IPS-11a (cell line): ENCODE data around the gene KCTD20.

Source experiments
- H3K4me3 ChIP-seq: one replicate; pipeline ENCODE4 v1.5.1; 2013; ENCODE audit warnings: low read depth, low read length, control low read depth

KCTD20 gene

DNA sequence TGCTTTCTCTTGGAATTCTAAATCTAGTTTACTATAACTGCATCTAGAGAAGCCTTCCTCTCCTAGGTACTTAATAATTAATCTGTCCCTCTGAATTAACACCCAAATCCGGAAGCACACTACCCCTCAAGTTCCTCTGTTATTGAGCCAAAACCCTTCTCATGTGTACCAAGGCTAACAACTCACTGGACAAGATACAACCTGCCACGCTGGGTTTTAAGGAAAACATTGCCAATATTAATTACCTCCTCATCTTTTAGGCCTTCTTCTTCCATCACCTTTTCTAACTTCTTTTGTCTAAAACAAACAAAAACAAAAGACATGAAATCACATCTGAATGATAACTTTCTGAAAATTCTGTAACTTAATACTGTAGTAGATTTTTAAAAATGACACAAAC, 82.5 kb downstream of the KCTD20 start:
- no peak overlapping the region for H3K4me3 ChIP-seq

DNA sequence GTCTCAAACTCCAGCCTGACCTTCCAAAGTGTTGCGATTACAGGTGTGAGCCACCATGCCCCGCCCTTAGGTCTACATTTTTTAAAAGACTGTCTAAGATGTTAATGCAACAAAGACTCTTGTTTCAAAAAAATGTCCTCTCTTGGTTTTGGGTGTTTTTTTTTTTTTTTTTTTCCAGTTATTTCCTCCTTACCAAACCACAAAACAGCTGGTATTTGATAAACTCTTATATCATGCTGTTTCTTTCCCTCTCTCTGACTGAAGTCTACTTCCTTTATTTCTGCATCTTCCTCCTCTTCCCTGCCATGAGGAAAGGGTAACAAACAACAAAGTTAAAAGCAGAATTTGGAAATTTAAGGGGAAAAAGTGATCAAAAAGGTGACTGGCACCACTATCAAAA, 83.3 kb downstream of the KCTD20 start:
- no peak overlapping the region for H3K4me3 ChIP-seq

DNA sequence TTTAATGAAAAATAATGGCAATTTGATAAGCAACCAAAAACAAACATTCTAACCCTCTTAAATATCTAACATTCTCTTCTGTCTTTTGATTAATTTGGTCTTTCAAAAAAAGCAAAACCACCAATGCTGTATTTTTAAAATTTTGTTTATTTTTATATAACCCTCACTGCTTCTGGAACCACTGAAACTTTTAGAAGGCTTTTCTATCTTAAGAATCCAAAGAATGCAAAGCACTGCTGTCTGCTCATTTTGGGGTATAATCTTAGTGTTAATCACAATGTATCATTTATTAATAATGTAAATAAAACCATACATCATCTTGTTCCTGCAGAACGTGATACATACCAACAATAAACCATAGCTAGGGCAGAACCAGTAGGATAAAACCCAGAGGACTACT, 90.5 kb downstream of the KCTD20 start:
- no peak overlapping the region for H3K4me3 ChIP-seq

DNA sequence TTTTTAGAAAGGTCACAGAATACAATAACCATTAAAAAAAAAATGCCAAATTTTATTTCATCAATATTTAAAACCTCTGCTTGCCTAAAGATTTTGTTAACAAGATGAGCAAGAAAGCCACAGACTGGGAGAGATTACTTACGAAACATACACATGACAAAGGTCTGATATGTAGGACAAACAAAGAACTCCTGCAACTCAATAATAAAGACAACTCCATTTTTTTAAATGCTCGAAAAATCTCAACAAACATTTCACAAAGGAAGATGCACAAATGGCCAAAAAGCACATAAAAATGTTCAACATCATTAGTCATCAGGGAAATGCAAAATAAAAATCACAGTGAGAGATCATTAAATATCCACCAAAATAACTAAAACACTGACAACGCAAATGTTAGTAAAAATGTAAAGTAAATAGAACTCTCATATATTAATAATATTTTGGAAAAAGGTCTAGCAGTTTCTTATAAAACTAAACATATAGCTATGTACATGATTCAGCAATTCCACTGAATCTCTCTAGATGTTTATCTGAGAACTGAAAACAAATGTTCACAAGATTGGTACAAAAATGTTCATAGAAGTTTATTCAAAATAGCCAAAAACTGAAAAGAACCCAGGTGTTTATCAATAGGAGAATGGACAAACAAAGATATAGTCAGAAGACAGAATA, 94.2 kb downstream of the KCTD20 start:
- H3K4me3 ChIP-seq = no peak overlapping the region

DNA sequence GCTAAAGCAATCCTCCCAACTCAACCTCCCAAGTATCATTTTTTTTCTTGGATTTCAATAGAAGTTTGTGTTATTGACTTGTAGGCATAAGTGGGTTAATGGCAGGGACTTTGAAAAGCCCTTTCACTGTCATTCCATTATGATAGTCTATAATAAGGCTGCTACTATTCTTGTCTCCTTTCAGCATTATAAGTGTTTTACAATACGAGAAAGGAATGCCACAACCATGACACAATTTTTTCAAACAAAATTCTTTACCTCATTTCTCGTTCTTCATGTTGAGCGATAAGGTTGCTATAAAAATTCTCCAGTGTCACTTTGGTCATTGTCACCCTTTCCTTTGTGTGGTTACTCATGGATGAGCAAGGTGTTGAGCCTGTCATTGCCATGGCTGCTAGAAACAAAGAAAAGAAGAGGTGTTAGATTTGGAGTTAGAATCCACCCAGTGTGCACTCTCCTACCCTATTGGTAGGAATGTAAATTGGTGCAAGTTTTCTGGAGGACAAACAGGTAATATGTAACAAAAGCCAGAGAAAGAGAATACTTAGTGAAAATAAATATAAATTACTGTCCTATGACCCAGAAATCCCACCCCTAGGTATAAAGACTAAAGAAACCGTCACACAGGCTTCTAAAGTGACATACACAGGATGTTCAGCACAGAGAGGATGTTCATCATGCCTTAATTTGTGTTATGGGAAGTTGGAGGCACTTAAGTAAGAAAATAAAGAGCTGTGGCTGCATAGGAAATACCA, 97.2 kb downstream of the KCTD20 start:
- no peak overlapping the region for H3K4me3 ChIP-seq
